Measurements from ENCODE around the gene UMAD1.

GRCh38 chr7:7881581-7881980 lies 241.0 kb downstream of the UMAD1 start:
- TF ChIP-seq CTCF (IDR thresholded peaks at IDR 0.05) (no peak), POLR2A (IDR thresholded peaks at IDR 0.05) (no peak)
